IMR-90 (cell line): ENCODE measurements around the gene CALR3. TPM values are rescaled to one million over a fixed set of nuclear protein-coding genes. Genes with fewer than 3 reads are reported as not detected.

Experiments used
- ATAC-seq: fragments of 200-7000 bp; cut with Tn5 transposase; 2 replicates; pipeline ENCODE4 v1.9.1; 2020; ENCODE audit warnings: low read depth, mild to moderate bottlenecking, moderate library complexity
- BruUV-seq: library from RNA; stranded (reverse); fragments of 400-500 nt; replicated peaks from 2 replicates; lab custom pipeline; 2021; lab: Mats Ljungman, UMichigan
- CTCF ChIA-PET: fragments of 300-600 bp; formaldehyde crosslinking; extraction: SDS; loops from one replicate; lab custom pipeline; 2021; ENCODE audit warnings: antibody characterized with exemption; lab: Yijun Ruan, JAX
- POLR2A ChIA-PET: fragments of 300-600 bp; sonication (Branson Sonifier 250); formaldehyde crosslinking; loops from one replicate; lab custom pipeline; 2022; ENCODE audit warnings: antibody characterized with exemption; ENCODE audit not compliant: unreplicated experiment; lab: Charles Lee
- DNase-seq: peaks from one replicate; pipeline ENCODE4 v3.0.0; 2013
- H2AFZ ChIP-seq: replicated peaks from 2 replicates; pipeline ENCODE3; 2013; ENCODE audit warnings: low read length, mild to moderate bottlenecking; ENCODE audit not compliant: poor library complexity
- H2AK5ac ChIP-seq: 2 replicates; pipeline ENCODE4 v1.6.1; 2013; ENCODE audit warnings: low read depth, low read length, inconsistent platforms
- H2AK9ac ChIP-seq: replicated peaks from 2 replicates; pipeline ENCODE3; 2013; ENCODE audit warnings: mild to moderate bottlenecking, low read depth, low read length, moderate library complexity; ENCODE audit not compliant: poor library complexity
- H2BK120ac ChIP-seq: 2 replicates; pipeline ENCODE4 v1.6.1; 2013; ENCODE audit warnings: low read depth, low read length, inconsistent platforms
- H2BK15ac ChIP-seq: 3 replicates; pipeline ENCODE4 v1.6.1; 2013; ENCODE audit warnings: low read depth, low read length, inconsistent platforms
- H2BK20ac ChIP-seq: 2 replicates; pipeline ENCODE4 v1.6.1; 2013; ENCODE audit warnings: low read depth, mild to moderate bottlenecking, inconsistent platforms, low read length, moderate library complexity
- H2BK5ac ChIP-seq: 2 replicates; pipeline ENCODE4 v1.6.1; 2013; ENCODE audit warnings: mild to moderate bottlenecking, low read depth, low read length, inconsistent platforms; ENCODE audit not compliant: poor library complexity, severe bottlenecking
- H3K14ac ChIP-seq: replicated peaks from 2 replicates; pipeline ENCODE4 v1.6.1; 2013; ENCODE audit warnings: low read depth, low read length, inconsistent platforms
- H3K18ac ChIP-seq: 2 replicates; pipeline ENCODE4 v1.6.1; 2013; ENCODE audit warnings: low read depth, low read length, control low read depth
- H3K23ac ChIP-seq: 2 replicates; pipeline ENCODE4 v1.6.1; 2013; ENCODE audit warnings: low read depth, low read length, inconsistent platforms
- H3K27ac ChIP-seq: 2 replicates; pipeline ENCODE4 v1.5.1; 2013; ENCODE audit warnings: mild to moderate bottlenecking, control low read depth, low read length; ENCODE audit not compliant: insufficient read depth
- H3K27me3 ChIP-seq: 2 replicates; pipeline ENCODE4 v1.6.1; 2013; ENCODE audit warnings: low read length; ENCODE audit not compliant: control insufficient read depth, insufficient read depth
- H3K36me3 ChIP-seq: 2 replicates; pipeline ENCODE4 v1.6.1; 2013; ENCODE audit warnings: low read length, mixed read lengths; ENCODE audit not compliant: control insufficient read depth, insufficient read depth
- H3K4ac ChIP-seq: 2 replicates; pipeline ENCODE4 v1.6.1; 2013; ENCODE audit warnings: low read depth, low read length, inconsistent platforms
- H3K4me1 ChIP-seq: 2 replicates; pipeline ENCODE4 v1.6.1; 2013; ENCODE audit warnings: low read length, mixed read lengths; ENCODE audit not compliant: control insufficient read depth, insufficient read depth
- H3K4me2 ChIP-seq: 2 replicates; pipeline ENCODE4 v1.6.1; 2013; ENCODE audit warnings: low read depth, mild to moderate bottlenecking, control low read depth, low read length, moderate library complexity
- H3K4me3 ChIP-seq: 2 replicates; pipeline ENCODE4 v1.5.1; 2013; ENCODE audit warnings: low read depth, mild to moderate bottlenecking, control low read depth, low read length, moderate library complexity; ENCODE audit not compliant: insufficient read depth
- H3K56ac ChIP-seq: 2 replicates; pipeline ENCODE4 v1.6.1; 2013; ENCODE audit warnings: low read length, inconsistent platforms; ENCODE audit not compliant: insufficient read depth; ENCODE audit errors: extremely low read depth
- H3K79me1 ChIP-seq, 2 experiments: 2 replicates each; pipeline ENCODE4 v1.6.1; 2013; ENCODE audit warnings: low read length in 2 of 2, inconsistent platforms in 1 of 2, low read depth in 1 of 2
- H3K9ac ChIP-seq: 2 replicates; pipeline ENCODE4 v1.6.1; 2013; ENCODE audit warnings: low read depth, low read length, control low read depth
- H3K9me1 ChIP-seq: 2 replicates; pipeline ENCODE4 v1.6.1; 2013; ENCODE audit warnings: low read length, inconsistent platforms; ENCODE audit not compliant: insufficient read depth
- H3K9me3 ChIP-seq: 2 replicates; pipeline ENCODE4 v1.6.1; 2013; ENCODE audit warnings: low read length; ENCODE audit not compliant: control insufficient read depth, insufficient read depth
- H4K20me1 ChIP-seq: 2 replicates; pipeline ENCODE4 v1.6.1; 2013; ENCODE audit warnings: low read length, inconsistent platforms; ENCODE audit not compliant: insufficient read depth
- H4K5ac ChIP-seq: 2 replicates; pipeline ENCODE4 v1.6.1; 2013; ENCODE audit warnings: mild to moderate bottlenecking, low read depth, low read length, control low read depth
- H4K8ac ChIP-seq, 2 experiments: 2 replicates each; pipeline ENCODE4 v1.6.1; 2013; ENCODE audit warnings: low read depth in 2 of 2, low read length in 2 of 2, control low read depth in 1 of 2, inconsistent platforms in 1 of 2
- H4K91ac ChIP-seq: 2 replicates; pipeline ENCODE4 v1.6.1; 2013; ENCODE audit warnings: low read depth, low read length, inconsistent platforms; ENCODE audit not compliant: insufficient read depth
- BHLHE40 ChIP-seq: fragments of 150-350 bp; IDR thresholded peaks from 2 replicates; pipeline ENCODE4 v1.6.1; 2016; ENCODE audit warnings: mild to moderate bottlenecking, low read depth, low read length
- CEBPB ChIP-seq: IDR thresholded peaks from 2 replicates; pipeline ENCODE4 v1.6.1; 2012; ENCODE audit warnings: low read depth, low read length, improper control_type of control experiment
- CHD1 ChIP-seq: IDR thresholded peaks from 2 replicates; pipeline ENCODE4 v1.6.1; 2012; ENCODE audit warnings: low read depth, low read length, improper control_type of control experiment
- CTCF ChIP-seq: conservative IDR thresholded peaks from 2 replicates; pipeline ENCODE4 v1.5.1; 2012; ENCODE audit warnings: mild to moderate bottlenecking, low read depth, low read length, improper control_type of control experiment
- ELK1 ChIP-seq: fragments of 150-350 bp; IDR thresholded peaks from 2 replicates; pipeline ENCODE4 v1.6.1; 2016; ENCODE audit warnings: low read depth, mild to moderate bottlenecking, low read length, moderate library complexity, borderline replicate concordance
- FOS ChIP-seq: fragments of 150-350 bp; IDR thresholded peaks from 2 replicates; pipeline ENCODE4 v1.6.1; 2016; ENCODE audit warnings: low read depth, low read length
- MAFK ChIP-seq: IDR thresholded peaks from 2 replicates; pipeline ENCODE4 v1.6.1; 2012; ENCODE audit warnings: low read depth, low read length, improper control_type of control experiment
- MAZ ChIP-seq: IDR thresholded peaks from 2 replicates; pipeline ENCODE4 v1.6.1; 2012; ENCODE audit warnings: low read depth, mild to moderate bottlenecking, low read length, improper control_type of control experiment, moderate library complexity, borderline replicate concordance
- MXI1 ChIP-seq: IDR thresholded peaks from 2 replicates; pipeline ENCODE4 v1.6.1; 2012; ENCODE audit warnings: low read depth, mild to moderate bottlenecking, low read length, moderate library complexity, borderline replicate concordance
- NFE2L2 ChIP-seq: fragments of 150-350 bp; IDR thresholded peaks from 2 replicates; pipeline ENCODE4 v1.6.1; 2016; ENCODE audit warnings: low read depth, mild to moderate bottlenecking, low read length
- POLR2A ChIP-seq: IDR thresholded peaks from 2 replicates; pipeline ENCODE4 v1.6.1; 2012; ENCODE audit warnings: mild to moderate bottlenecking, low read depth, low read length
- RAD21 ChIP-seq: IDR thresholded peaks from 2 replicates; pipeline ENCODE4 v1.6.1; 2012; ENCODE audit warnings: low read length, improper control_type of control experiment
- RCOR1 ChIP-seq: IDR thresholded peaks from 2 replicates; pipeline ENCODE4 v1.6.1; 2012; ENCODE audit warnings: mild to moderate bottlenecking, low read length, improper control_type of control experiment; ENCODE audit not compliant: insufficient replicate concordance
- RFX5 ChIP-seq: IDR thresholded peaks from 2 replicates; pipeline ENCODE4 v1.8.0; 2012; ENCODE audit warnings: low read depth, mild to moderate bottlenecking, low read length, moderate library complexity
- SMC3 ChIP-seq: fragments of 150-350 bp; IDR thresholded peaks from 2 replicates; pipeline ENCODE4 v1.6.1; 2016; ENCODE audit warnings: low read depth, mild to moderate bottlenecking, antibody characterized with exemption, low read length, moderate library complexity
- USF2 ChIP-seq: fragments of 150-350 bp; IDR thresholded peaks from 2 replicates; pipeline ENCODE4 v1.6.1; 2017; ENCODE audit warnings: mild to moderate bottlenecking, antibody characterized with exemption, low read length, low read depth
- WGBS, 2 experiments: methylation state at CpG; one replicate each; pipeline versions ENCODE4 v1.1.5 to v1.1.7; 2013; ENCODE audit warnings: missing lambda C conversion rate in 2 of 2; ENCODE audit not compliant: insufficient read length in 1 of 2; ENCODE audit errors: extremely low coverage in 2 of 2; 5-methylcytosine and 5-hydroxymethylcytosine counted together
- dilution Hi-C: fragments of 300-500 bp; cut with HindIII; formaldehyde crosslinking; loops from one replicate; pipeline ENCODE4 v1.14.3; 2018; ENCODE audit warnings: low sequenced_read_pairs; ENCODE audit not compliant: unreplicated experiment
- in situ Hi-C: fragments of 300-500 bp; cut with MboI; formaldehyde crosslinking; loops from 3 replicates; pipeline ENCODE4 v1.14.3; 2019; ENCODE audit warnings: low sequenced_read_pairs, inconsistent platforms, mixed read lengths
- intact Hi-C: fragments of 100-400 bp; cut with micrococcal nuclease; formaldehyde crosslinking; loops from 2 replicates; pipeline ENCODE4 v1.10.0; 2022
- polyA plus RNA-seq, 3 experiments: library from polyadenylated mRNA; depleted of rRNA; stranded (reverse); fragments of >200 nt; gene quantifications; 2 replicates each; pipeline ENCODE4 v1.2.3, GENCODE V29; 2012; ENCODE audit warnings: low replicate concordance in 1 of 3
- total RNA-seq: library from RNA; depleted of rRNA; stranded (reverse); fragments of >200 nt; gene quantifications from 2 replicates; pipeline ENCODE4 v1.2.3, GENCODE V29; 2012

CALR3 gene
- total and polyA plus RNA-seq, 2 of the 4 experiments (the other 2 are of a cell fraction): not detected

GRCh38 chr19:16454351-16454918 lies 41.5 kb downstream of the CALR3 start:
- H3K23ac ChIP-seq: no peak overlapping the region
- POLR2A ChIA-PET: no interaction called here
- no peak overlapping the region for H3K14ac ChIP-seq
- H3K56ac ChIP-seq: no peak overlapping the region
- H3K36me3 ChIP-seq: no peaks in the 10 kb centered on the region
- CTCF ChIA-PET: interaction anchor here (0.5 to 1.0 kb wide), 2 partner anchors 11 to 25 kb away, joined by 3 read pairs; no protein-coding TSS in a partner anchor
- no peak overlapping the region for H2AFZ ChIP-seq
- H4K91ac ChIP-seq: no peak overlapping the region
- H3K4me2 ChIP-seq: no peak overlapping the region
- H3K79me1 ChIP-seq: peaks cover 44 to 81% of the 10 kb centered on the region in 2 experiments
- no peak overlapping the region for H4K5ac ChIP-seq
- no peak overlapping the region for H2AK5ac ChIP-seq
- intact Hi-C loops: no loop called here
- peaks cover 67% of the 10 kb centered on the region for H4K20me1 ChIP-seq
- ATAC-seq (no peak), DNase-seq (no peak)
- TF ChIP-seq RFX5 (no peak), MAFK (no peak), POLR2A (no peak), NFE2L2 (no peak), RCOR1 (no peak), MAZ (no peak), BHLHE40 (no peak), ELK1 (no peak), CTCF (no peak), FOS (no peak), SMC3 (no peak), MXI1 (no peak), RAD21 (no peak), CHD1 (no peak), USF2 (no peak), CEBPB (no peak)
- no peaks in the 10 kb centered on the region for H3K27me3 ChIP-seq
- H3K4me3 ChIP-seq: no peak overlapping the region
- no peak overlapping the region for H3K9ac ChIP-seq
- no peak overlapping the region for H2BK5ac ChIP-seq
- no peak overlapping the region for H4K8ac ChIP-seq
- H3K27ac ChIP-seq: no peak overlapping the region
- no TSS peak for BruUV-seq
- dilution Hi-C loops: no loop called here
- no peak overlapping the region for H3K4ac ChIP-seq
- H3K18ac ChIP-seq: no peak overlapping the region
- H2BK20ac ChIP-seq: no peak overlapping the region
- in situ Hi-C loops: no loop called here
- no peaks in the 10 kb centered on the region for H3K9me3 ChIP-seq
- H3K4me1 ChIP-seq: peaks cover 23% of the 10 kb centered on the region
- H2BK120ac ChIP-seq: no peak overlapping the region
- no peak overlapping the region for H2AK9ac ChIP-seq
- 91% methylated on average over 5 of the region's 10 CpGs; no CpG with 5 or more reads in 1 of the 2 experiments for WGBS, 2 experiments
- H3K9me1 ChIP-seq: peaks cover 32% of the 10 kb centered on the region
- no peak overlapping the region for H2BK15ac ChIP-seq
